ENCODE results near the gene CDH23. TPM values are rescaled to one million over a fixed set of nuclear protein-coding genes. Genes with fewer than 3 reads are reported as not detected.

The CDH23 gene
- polyA plus RNA-seq, 2 of the 4 experiments (the other 2 are of a cell fraction) = 1.1 to 2.3 TPM

GRCh38 chr10:71526653-71527052 lies 129.9 kb downstream of the CDH23 start (continued):
- TF ChIP-seq, protein P1, sequence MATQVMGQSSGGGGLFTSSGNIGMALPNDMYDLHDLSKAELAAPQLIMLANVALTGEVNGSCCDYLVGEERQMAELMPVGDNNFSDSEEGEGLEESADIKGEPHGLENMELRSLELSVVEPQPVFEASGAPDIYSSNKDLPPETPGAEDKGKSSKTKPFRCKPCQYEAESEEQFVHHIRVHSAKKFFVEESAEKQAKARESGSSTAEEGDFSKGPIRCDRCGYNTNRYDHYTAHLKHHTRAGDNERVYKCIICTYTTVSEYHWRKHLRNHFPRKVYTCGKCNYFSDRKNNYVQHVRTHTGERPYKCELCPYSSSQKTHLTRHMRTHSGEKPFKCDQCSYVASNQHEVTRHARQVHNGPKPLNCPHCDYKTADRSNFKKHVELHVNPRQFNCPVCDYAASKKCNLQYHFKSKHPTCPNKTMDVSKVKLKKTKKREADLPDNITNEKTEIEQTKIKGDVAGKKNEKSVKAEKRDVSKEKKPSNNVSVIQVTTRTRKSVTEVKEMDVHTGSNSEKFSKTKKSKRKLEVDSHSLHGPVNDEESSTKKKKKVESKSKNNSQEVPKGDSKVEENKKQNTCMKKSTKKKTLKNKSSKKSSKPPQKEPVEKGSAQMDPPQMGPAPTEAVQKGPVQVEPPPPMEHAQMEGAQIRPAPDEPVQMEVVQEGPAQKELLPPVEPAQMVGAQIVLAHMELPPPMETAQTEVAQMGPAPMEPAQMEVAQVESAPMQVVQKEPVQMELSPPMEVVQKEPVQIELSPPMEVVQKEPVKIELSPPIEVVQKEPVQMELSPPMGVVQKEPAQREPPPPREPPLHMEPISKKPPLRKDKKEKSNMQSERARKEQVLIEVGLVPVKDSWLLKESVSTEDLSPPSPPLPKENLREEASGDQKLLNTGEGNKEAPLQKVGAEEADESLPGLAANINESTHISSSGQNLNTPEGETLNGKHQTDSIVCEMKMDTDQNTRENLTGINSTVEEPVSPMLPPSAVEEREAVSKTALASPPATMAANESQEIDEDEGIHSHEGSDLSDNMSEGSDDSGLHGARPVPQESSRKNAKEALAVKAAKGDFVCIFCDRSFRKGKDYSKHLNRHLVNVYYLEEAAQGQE (IDR thresholded peaks at IDR 0.05) = no peak
- TF ChIP-seq EHMT2 (IDR thresholded peaks at IDR 0.05; ENCODE audit: low read depth) (no peak), FOSL2 (IDR thresholded peaks at IDR 0.05) (no peak), FOSL2 (CRISPR knock-in tag; IDR thresholded peaks at IDR 0.05) (no peak)

DNA sequence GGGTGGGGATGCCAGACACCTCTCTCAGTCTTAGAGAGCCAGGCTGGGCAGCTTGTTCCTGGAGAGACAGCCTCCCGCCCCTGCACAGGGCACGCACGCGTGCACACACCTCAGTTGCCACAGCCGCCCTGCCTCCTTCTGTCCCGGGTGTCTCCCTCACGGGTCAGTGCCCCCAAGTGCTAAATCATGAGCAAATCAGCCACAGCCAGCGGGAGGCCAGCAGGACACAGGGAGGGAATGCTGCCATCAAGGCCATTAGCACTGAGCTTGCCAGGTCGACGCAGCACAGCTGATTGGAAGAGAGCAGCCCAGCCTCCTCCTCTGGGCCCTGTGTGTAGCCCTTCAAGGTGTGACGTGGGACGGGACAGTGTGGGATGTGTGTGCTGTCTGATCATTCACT lies 130.4 kb downstream of the CDH23 start:
- Histone ChIP-seq H3K4me3 (no peak overlapping the region), H3K27ac (no peak overlapping the region), H3K4me1 (no peaks in the 10 kb centered on the region), H3K9me3 (no peaks in the 10 kb centered on the region), H3K4me2 (no peak overlapping the region)
- CTCF ChIA-PET = interaction anchor here (0.8 to 1.5 kb wide), 3 partner anchors 10 to 168 kb away, joined by 3 to 4 read pairs (median 3); no protein-coding TSS in a partner anchor
- DNase-seq (ENCODE audit: low read depth in 1 of 2, low spot score in 1 of 2) (no peak), ATAC-seq (no peak; a peak in 1 of 6 replicates), FAIRE-seq (no peak)
- POLR2A ChIA-PET = no interaction called here
- TF ChIP-seq MAFK (IDR thresholded peaks at IDR 0.05; ENCODE audit: partially characterized antibody) = no peak
- TF ChIP-seq ZNF302 (CRISPR knock-in tag; IDR thresholded peaks at IDR 0.05) = no peak
- TF ChIP-seq ESRRA (IDR thresholded peaks at IDR 0.05; ENCODE audit: borderline replicate concordance, low read length) = no peak
- TF ChIP-seq HOXA7 (CRISPR knock-in tag; IDR thresholded peaks at IDR 0.05) = no peak
- TF ChIP-seq SREBF2 (IDR thresholded peaks at IDR 0.05) = no peak
- TF ChIP-seq CHD2 (IDR thresholded peaks at IDR 0.05; ENCODE audit: low read length, partially characterized antibody) = no peak
- TF ChIP-seq NFE2L2 (conservative IDR thresholded peaks at IDR 0.05; ENCODE audit: low read length) = no peak
- TF ChIP-seq CEBPB (IDR thresholded peaks at IDR 0.05) = no peak
- TF ChIP-seq, protein P2, sequence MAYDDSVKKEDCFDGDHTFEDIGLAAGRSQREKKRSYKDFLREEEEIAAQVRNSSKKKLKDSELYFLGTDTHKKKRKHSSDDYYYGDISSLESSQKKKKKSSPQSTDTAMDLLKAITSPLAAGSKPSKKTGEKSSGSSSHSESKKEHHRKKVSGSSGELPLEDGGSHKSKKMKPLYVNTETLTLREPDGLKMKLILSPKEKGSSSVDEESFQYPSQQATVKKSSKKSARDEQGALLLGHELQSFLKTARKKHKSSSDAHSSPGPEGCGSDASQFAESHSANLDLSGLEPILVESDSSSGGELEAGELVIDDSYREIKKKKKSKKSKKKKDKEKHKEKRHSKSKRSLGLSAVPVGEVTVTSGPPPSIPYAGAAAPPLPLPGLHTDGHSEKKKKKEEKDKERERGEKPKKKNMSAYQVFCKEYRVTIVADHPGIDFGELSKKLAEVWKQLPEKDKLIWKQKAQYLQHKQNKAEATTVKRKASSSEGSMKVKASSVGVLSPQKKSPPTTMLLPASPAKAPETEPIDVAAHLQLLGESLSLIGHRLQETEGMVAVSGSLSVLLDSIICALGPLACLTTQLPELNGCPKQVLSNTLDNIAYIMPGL (CRISPR knock-in tag; IDR thresholded peaks at IDR 0.05; ENCODE audit: borderline replicate concordance) = no peak
- no peak for TF ChIP-seq JUN (IDR thresholded peaks at IDR 0.05)
- 64% methylated on average over 12 of the region's 12 CpGs for WGBS (ENCODE audit: missing lambda C conversion rate)

GRCh38 chr10:71528371-71529206 lies 131.9 kb downstream of the CDH23 start:
- FAIRE-seq (no peak), DNase-seq (ENCODE audit: low read depth in 1 of 2, low spot score in 1 of 2) (no peak), ATAC-seq (no peak)
- no peak overlapping the region for H3K4me2 ChIP-seq
- ChIA-PET POLR2A (no interaction called here), CTCF (interaction anchor here (0.6 to 1.3 kb wide), 4 partner anchors 9 to 40 kb away, joined by 3 to 4 read pairs (median 3); no protein-coding TSS in a partner anchor)
- no peak overlapping the region for H3K27ac ChIP-seq
- 69% methylated on average over 16 of the region's 17 CpGs for WGBS (ENCODE audit: missing lambda C conversion rate)
- H3K9me3 ChIP-seq = no peaks in the 10 kb centered on the region
- H3K4me3 ChIP-seq = no peak overlapping the region
- TF ChIP-seq EHF (CRISPR knock-in tag; IDR thresholded peaks at IDR 0.05) = no peak
- no peak for TF ChIP-seq ZNF302 (CRISPR knock-in tag; IDR thresholded peaks at IDR 0.05)
- TF ChIP-seq RCOR1 (IDR thresholded peaks at IDR 0.05; ENCODE audit: low read depth, low read length) = no peak
- TF ChIP-seq, protein P3, sequence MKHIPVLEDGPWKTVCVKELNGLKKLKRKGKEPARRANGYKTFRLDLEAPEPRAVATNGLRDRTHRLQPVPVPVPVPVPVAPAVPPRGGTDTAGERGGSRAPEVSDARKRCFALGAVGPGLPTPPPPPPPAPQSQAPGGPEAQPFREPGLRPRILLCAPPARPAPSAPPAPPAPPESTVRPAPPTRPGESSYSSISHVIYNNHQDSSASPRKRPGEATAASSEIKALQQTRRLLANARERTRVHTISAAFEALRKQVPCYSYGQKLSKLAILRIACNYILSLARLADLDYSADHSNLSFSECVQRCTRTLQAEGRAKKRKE (CRISPR knock-in tag; IDR thresholded peaks at IDR 0.05; ENCODE audit: low read depth) = no peak
- TF ChIP-seq BHLHE40 (IDR thresholded peaks at IDR 0.05; ENCODE audit: low read depth, low read length) = no peak
- no peak for TF ChIP-seq ZFP36 (IDR thresholded peaks at IDR 0.05; ENCODE audit: borderline replicate concordance, partially characterized antibody)
- no peak for TF ChIP-seq CBX8 (IDR thresholded peaks at IDR 0.05)
- no peak for TF ChIP-seq RAD21 (conservative IDR thresholded peaks at IDR 0.05 in 1 of 2, IDR thresholded peaks at IDR 0.05 in 1 of 2)
- TF ChIP-seq MAZ (IDR thresholded peaks at IDR 0.05; ENCODE audit: borderline replicate concordance, low read depth, low read length) = no peak
- no peak for TF ChIP-seq KDM5A (IDR thresholded peaks at IDR 0.05)
- no peak for TF ChIP-seq ZSCAN20 (CRISPR knock-in tag; IDR thresholded peaks at IDR 0.05)
- no peak for TF ChIP-seq POLR2A (IDR thresholded peaks at IDR 0.05; ENCODE audit: low read length)
- TF ChIP-seq TFCP2L1 (CRISPR knock-in tag; IDR thresholded peaks at IDR 0.05) = no peak
- TF ChIP-seq CBX2 (IDR thresholded peaks at IDR 0.05; ENCODE audit: borderline replicate concordance, low read depth) = no peak
- TF ChIP-seq HES2 (IDR thresholded peaks at IDR 0.05) = no peak
- H3K4me1 ChIP-seq = no peaks in the 10 kb centered on the region

Data from A549 (cell line).